ENCODE measurements around the gene NRBP1.
A peak's percentile ranks its signal among the peaks of the same experiment; 100 is the strongest.
"Not testable (repeated sequence)": the region's sequence is repeated elsewhere in the genome, so short reads cannot be mapped to it uniquely, and the experiment has no call there.

The NRBP1 gene

GRCh38 chr2:27408601-27409320 is 19.7 kb upstream of the NRBP1 start:
- Mint-ChIP-seq H3K9me3 (no peaks in the 10 kb centered on the region), H3K27ac (peak overlapping the region; percentile 72), H3K4me3 (peak overlapping the region; percentile 84), H3K4me1 (ENCODE audit: low read depth) (peaks cover 28% of the 10 kb centered on the region), H3K27me3 (ENCODE audit: low read depth) (peaks cover 7% of the 10 kb centered on the region), H3K36me3 (ENCODE audit: low read depth) (peaks cover 14% of the 10 kb centered on the region)

DNA sequence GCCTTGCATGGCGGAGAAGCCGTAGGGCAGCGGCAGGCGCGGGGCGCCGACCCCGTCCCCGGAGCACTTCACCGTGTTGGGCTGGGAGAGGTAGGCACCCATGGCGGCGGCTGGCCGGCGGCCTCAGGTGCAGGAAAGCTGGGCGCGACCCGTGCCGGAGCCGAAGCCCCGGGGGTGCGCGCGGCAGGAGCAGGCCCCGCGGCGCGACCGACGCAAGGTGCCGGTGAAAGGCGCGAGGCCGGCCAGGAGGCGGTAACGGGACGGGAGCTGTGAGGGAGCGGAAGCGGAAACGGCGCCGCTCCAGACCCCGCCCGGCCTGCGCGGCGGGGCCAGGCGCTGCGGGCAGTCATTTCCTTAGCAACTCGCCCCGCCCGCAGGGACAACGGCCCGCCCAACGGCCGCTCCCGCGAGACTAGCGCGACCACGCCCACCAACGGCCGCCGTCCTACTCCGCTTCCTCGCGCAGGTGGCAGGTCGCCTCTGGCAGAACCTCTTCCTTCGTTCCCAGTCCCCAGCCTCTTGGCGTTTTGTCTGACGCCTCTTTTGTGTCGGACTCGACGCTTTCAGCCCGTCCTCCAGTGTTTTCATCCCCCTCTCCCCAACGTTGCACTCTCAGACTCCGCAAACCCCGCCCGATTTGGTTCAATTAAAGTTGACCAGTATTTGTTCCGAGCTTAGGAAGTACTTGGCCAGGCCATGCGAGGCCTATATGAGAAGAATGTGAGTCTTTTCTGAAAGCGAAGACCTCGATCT is 18.9 kb upstream of the NRBP1 start, which contains the start of gene PPM1G:
PPM1G (minus strand) TSS at position 271 of the 753 bp plus-strand sequence; CDS start at position 102, 169 bp downstream.
- Mint-ChIP-seq H3K27me3 (ENCODE audit: low read depth) (peaks cover 7% of the 10 kb centered on the region), H3K4me1 (ENCODE audit: low read depth) (peaks cover 28% of the 10 kb centered on the region), H3K27ac (peak within 1 kb of the TSS; percentile 96), H3K36me3 (ENCODE audit: low read depth) (peaks cover 14% of the 10 kb centered on the region), H3K4me3 (peak within 1 kb of the TSS; percentile 84), H3K9me3 (no peaks in the 10 kb centered on the region)

GRCh38 chr2:27412419-27413152 is 15.8 kb upstream of the NRBP1 start:
- Mint-ChIP-seq H3K27ac (no peak overlapping the region), H3K9me3 (no peaks in the 10 kb centered on the region), H3K4me3 (no peak overlapping the region), H3K36me3 (ENCODE audit: low read depth) (peaks cover 7% of the 10 kb centered on the region), H3K4me1 (ENCODE audit: low read depth) (peaks cover 16% of the 10 kb centered on the region), H3K27me3 (ENCODE audit: low read depth) (peaks cover 7% of the 10 kb centered on the region)

DNA sequence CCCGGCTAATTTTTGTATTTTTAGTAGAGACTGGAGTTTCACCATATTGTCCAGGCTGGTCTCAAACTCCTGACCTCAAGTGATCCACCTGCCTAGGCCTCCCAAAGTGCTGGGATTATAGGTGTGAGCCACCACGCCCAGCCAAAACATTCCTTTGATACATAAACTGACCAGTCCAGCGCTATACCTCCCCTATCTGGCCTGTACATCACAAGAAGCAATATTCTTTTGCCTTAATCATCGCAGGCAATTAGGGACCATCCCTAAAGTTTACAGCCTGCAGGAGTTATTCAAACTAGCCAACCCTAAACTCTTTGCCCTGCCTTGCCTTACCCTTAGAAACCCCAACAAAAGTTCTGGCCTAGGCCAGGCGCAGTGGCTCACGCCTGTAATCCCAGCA is 12.3 kb upstream of the NRBP1 start:
- Mint-ChIP-seq H3K4me3 (no peak overlapping the region), H3K27ac (no peak overlapping the region), H3K9me3 (no peaks in the 10 kb centered on the region), H3K4me1 (ENCODE audit: low read depth) (peaks cover 3% of the 10 kb centered on the region), H3K27me3 (ENCODE audit: low read depth) (peaks cover 10% of the 10 kb centered on the region), H3K36me3 (ENCODE audit: low read depth) (peaks cover 2% of the 10 kb centered on the region)

DNA sequence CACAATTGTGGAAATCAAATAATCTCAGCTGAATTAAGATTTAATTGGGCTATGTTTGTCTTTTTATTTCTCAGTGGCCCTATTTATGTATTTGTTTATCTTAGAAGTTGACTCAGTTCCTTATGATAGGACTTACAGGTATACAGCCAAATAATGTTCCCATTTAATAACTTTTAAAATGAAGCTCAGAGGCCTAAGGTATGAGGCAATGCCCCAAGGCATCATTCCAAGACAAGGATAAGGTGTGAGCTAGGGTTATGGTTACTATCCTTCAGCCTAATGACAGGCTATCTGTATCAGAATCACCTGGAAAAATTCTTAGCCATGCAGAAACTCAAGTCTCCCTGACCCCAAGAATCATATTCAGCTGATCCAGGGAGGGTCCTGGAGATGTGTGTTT is 7.4 kb upstream of the NRBP1 start:
- no peaks in the 10 kb centered on the region for H3K4me1 Mint-ChIP-seq (ENCODE audit: low read depth)
- no peaks in the 10 kb centered on the region for H3K36me3 Mint-ChIP-seq (ENCODE audit: low read depth)
- H3K27ac Mint-ChIP-seq: no peak overlapping the region
- H3K9me3 Mint-ChIP-seq: no peaks in the 10 kb centered on the region
- peaks cover 7% of the 10 kb centered on the region for H3K27me3 Mint-ChIP-seq (ENCODE audit: low read depth)
- no peak overlapping the region for H3K4me3 Mint-ChIP-seq

- Mint-ChIP-seq H3K36me3 (ENCODE audit: low read depth) (no peaks in the 10 kb centered on the region), H3K4me3 (no peak overlapping the region), H3K27ac (no peak overlapping the region), H3K27me3 (ENCODE audit: low read depth) (peaks cover 7% of the 10 kb centered on the region), H3K4me1 (ENCODE audit: low read depth) (no peaks in the 10 kb centered on the region), H3K9me3 (no peaks in the 10 kb centered on the region)
Measured at GRCh38 chr2:27421660-27422250, 6.7 kb upstream of the NRBP1 start.

DNA sequence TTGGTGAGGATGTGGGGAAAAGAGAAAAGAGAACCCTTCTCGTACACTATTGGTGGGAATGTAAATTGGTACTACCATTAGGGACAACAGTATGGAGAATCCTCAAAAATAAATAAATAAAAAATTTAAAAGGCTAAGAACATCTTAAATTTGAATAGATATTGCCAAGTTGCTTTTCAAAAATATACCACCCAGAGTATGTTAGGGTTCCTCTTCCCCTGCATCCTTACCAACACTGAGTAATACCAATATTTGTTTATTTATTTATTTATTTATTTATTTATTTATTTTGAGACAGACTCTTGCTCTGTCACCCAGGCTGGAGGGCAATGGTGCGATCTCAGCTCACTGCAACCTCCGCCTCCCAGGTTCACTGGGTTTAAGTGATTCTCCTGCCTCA is 5.5 kb upstream of the NRBP1 start:
- no peak overlapping the region for H3K27ac Mint-ChIP-seq
- H3K4me3 Mint-ChIP-seq: no peak overlapping the region
- H3K4me1 Mint-ChIP-seq (ENCODE audit: low read depth): peaks cover 4% of the 10 kb centered on the region
- H3K27me3 Mint-ChIP-seq (ENCODE audit: low read depth): peaks cover 7% of the 10 kb centered on the region
- H3K36me3 Mint-ChIP-seq (ENCODE audit: low read depth): no peaks in the 10 kb centered on the region
- no peaks in the 10 kb centered on the region for H3K9me3 Mint-ChIP-seq

- not testable (repeated sequence) for H3K4me3 Mint-ChIP-seq; H3K9me3 Mint-ChIP-seq; H3K27me3 Mint-ChIP-seq (ENCODE audit: low read depth); H3K36me3 Mint-ChIP-seq (ENCODE audit: low read depth); H3K27ac Mint-ChIP-seq
- peaks cover 13% of the 10 kb centered on the region for H3K4me1 Mint-ChIP-seq (ENCODE audit: low read depth)
Measured at GRCh38 chr2:27425039-27425438, 3.4 kb upstream of the NRBP1 start.

DNA sequence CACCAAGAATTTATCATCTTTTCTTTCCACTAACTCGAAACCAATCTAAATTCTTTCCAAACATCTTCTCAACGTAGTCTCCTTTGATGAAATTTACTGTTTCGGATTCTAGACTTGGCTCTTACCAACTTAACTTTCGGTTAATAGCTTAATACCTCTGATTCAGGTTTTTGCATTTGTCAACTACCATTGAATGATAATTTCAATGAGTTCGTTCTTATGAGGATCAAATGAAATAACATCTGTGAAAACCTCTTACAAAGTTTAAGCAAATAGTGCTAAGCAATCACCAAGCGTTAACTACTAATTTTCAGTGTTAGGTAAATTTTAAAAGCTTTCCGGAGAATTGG is 593 bp upstream of the NRBP1 start:
- H3K36me3 Mint-ChIP-seq (ENCODE audit: low read depth): peaks cover 6% of the 10 kb centered on the region
- peak overlapping the region; percentile 99 for H3K27ac Mint-ChIP-seq
- H3K4me3 Mint-ChIP-seq: peak overlapping the region; percentile 99
- no peaks in the 10 kb centered on the region for H3K9me3 Mint-ChIP-seq
- peaks cover 28% of the 10 kb centered on the region for H3K4me1 Mint-ChIP-seq (ENCODE audit: low read depth)
- peaks cover 3% of the 10 kb centered on the region for H3K27me3 Mint-ChIP-seq (ENCODE audit: low read depth)

GRCh38 chr2:27428978-27429541 is 629 bp downstream of the NRBP1 start:
- peaks cover 32% of the 10 kb centered on the region for H3K4me1 Mint-ChIP-seq (ENCODE audit: low read depth)
- H3K36me3 Mint-ChIP-seq (ENCODE audit: low read depth): peaks cover 15% of the 10 kb centered on the region
- H3K27ac Mint-ChIP-seq: peak overlapping the region; percentile 94
- no peaks in the 10 kb centered on the region for H3K27me3 Mint-ChIP-seq (ENCODE audit: low read depth)
- peak overlapping the region; percentile 96 for H3K4me3 Mint-ChIP-seq
- H3K9me3 Mint-ChIP-seq: no peaks in the 10 kb centered on the region

DNA sequence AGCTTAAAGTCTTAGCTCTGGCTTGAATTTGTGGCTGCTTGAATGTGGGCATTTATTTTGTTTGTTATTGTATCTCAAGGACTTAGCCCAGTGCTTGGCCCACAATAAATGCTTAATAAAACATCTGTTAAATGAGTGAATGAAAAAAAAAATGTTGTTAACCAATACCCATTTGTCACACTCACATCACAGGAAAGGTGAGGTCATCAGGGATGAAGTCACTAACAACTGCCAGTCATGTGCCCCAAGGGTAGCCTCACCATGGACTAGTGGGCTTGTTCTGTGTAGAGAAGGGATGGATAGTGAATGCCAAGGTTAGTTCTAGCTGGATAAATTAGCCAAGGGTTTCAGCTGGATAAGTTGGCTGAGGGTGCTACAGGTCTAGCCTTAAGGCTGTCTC is 3.0 kb downstream of the NRBP1 start:
- peaks cover 33% of the 10 kb centered on the region for H3K36me3 Mint-ChIP-seq (ENCODE audit: low read depth)
- H3K4me1 Mint-ChIP-seq (ENCODE audit: low read depth): peaks cover 35% of the 10 kb centered on the region
- H3K9me3 Mint-ChIP-seq: no peaks in the 10 kb centered on the region
- peak overlapping the region; percentile 92 for H3K27ac Mint-ChIP-seq
- no peaks in the 10 kb centered on the region for H3K27me3 Mint-ChIP-seq (ENCODE audit: low read depth)
- peak overlapping the region; percentile 72 for H3K4me3 Mint-ChIP-seq

DNA sequence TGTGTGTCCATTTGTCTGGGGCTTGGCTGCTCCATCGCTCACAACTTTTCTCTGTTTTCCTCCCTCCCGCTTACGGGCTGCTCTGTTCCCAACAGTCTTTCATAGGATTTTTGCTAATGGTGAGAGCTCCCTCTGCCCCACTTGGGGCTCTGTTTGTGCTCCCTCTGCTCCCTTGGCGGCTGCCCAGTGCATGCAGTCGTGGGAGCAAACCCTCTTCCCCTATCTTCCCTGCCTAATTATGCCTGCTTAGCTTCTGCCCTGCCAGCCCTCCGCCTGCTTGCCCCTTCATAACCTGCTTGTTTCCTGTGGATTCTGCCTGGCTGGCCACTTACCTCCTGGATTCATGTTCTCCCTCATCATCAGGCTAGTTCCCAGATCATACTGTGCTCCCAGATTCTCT is 7.2 kb downstream of the NRBP1 start:
- peaks cover 60% of the 10 kb centered on the region for H3K36me3 Mint-ChIP-seq (ENCODE audit: low read depth)
- H3K4me1 Mint-ChIP-seq (ENCODE audit: low read depth): peaks cover 17% of the 10 kb centered on the region
- no peaks in the 10 kb centered on the region for H3K9me3 Mint-ChIP-seq
- no peaks in the 10 kb centered on the region for H3K27me3 Mint-ChIP-seq (ENCODE audit: low read depth)
- no peak overlapping the region for H3K4me3 Mint-ChIP-seq
- H3K27ac Mint-ChIP-seq: no peak overlapping the region

DNA sequence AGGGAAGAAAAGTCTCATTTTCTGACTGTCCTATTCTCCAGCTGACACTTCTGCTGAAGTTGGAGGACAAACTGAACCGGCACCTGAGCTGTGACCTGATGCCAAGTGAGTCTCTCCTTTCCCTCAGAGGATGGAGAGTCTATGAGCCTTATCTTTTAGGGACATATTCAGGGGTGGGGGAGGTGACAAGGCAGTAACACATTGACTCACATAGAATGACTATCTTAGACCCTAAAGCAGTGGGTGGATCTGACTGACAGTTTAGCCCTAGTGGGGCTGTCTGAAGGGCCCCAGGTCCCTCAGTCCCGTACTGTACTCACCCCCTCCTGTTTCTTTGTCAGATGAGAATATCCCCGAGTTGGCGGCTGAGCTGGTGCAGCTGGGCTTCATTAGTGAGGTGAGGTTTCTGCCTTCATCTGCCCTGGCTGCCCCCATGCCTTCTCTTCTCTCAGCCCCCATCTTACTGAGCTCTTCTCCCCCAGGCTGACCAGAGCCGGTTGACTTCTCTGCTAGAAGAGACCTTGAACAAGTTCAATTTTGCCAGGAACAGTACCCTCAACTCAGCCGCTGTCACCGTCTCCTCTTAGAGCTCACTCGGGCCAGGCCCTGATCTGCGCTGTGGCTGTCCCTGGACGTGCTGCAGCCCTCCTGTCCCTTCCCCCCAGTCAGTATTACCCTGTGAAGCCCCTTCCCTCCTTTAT is 12.9 kb downstream of the NRBP1 start:
- H3K27ac Mint-ChIP-seq: no peak overlapping the region
- no peaks in the 10 kb centered on the region for H3K27me3 Mint-ChIP-seq (ENCODE audit: low read depth)
- H3K36me3 Mint-ChIP-seq (ENCODE audit: low read depth): peaks cover 40% of the 10 kb centered on the region
- H3K4me1 Mint-ChIP-seq (ENCODE audit: low read depth): peaks cover 8% of the 10 kb centered on the region
- no peak overlapping the region for H3K4me3 Mint-ChIP-seq
- H3K9me3 Mint-ChIP-seq: no peaks in the 10 kb centered on the region

Data from T-helper 1 cell treated with Interleukin-12 subunit alpha and Interleukin-12 subunit beta and Interleukin-4 antibody, amounts not matched to agents 30 μg/mL and 1 μg/mL, for 36 hours (primary cell).